ENCODE data around the gene OSBPL1A.

Gene OSBPL1A

DNA sequence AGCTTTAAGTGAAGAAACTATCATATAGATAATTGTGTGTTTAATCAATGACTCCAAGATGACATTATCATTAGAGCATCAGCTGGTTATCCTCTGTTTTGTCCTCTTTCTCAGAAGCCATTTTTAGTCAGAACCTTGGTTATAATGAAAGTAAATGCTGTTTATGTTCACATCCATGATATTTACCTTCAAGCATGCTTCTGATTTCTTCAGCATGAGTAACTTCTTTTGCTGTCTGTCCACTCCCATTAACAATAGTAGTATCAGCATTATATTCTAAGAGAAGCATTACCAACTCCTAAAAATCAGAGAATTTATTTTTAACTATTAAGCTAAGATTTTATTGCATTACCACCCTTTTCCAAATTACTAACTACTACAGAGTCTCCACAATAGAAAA lies 56.3 kb downstream of the OSBPL1A start:
- DNase-seq (ENCODE audit: low read depth in 2 of 2), result no peak

DNA sequence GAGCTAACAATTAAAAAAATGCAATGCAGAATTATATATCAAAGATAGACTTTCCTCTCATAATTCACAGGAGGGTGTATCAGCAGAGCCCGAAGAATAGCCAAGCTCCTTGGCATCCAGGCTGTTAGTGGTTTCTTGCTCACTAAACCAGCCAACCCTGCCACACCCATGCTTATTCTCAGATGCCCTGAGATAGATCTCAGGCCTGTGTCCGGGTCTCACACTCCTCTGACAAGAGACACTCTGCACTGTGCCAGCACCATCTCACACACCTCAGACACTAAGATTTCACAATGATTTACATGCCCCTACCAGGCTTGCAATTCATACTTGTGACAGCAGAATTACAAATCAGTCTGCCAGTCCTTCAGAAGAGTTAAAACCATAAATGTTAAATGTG lies 64.5 kb downstream of the OSBPL1A start:
- no peak for DNase-seq (ENCODE audit: low read depth in 2 of 2)

- no peak for DNase-seq (ENCODE audit: low read depth in 2 of 2)
These were observed 71.4 kb downstream of the OSBPL1A start for GRCh38 chr18:24326211-24326610.

DNA sequence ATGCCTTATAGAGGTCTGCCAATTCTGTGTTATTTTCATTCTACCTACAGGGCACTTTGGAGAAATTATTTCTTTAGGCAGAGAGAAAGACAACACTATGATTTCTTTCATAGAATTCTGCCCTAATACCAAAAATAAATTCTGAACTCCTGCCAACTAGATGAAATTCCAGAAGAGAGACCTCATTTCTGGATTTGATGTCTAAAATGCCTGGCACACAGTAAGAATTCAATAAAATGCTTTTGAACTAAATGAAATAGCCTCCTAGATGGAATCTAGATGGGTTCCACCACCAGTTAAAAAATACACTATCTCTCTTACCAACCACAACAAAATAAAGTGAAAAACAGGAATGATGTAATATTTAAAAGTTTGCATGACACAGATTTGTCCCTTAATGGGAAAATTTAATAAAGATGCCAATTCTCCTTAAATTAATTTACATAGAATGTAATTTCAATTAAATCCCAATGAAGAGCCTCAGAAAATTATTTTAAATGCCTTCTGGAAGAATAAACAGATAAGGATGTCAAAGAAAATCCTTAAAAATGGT lies 75.0 kb downstream of the OSBPL1A start:
- DNase-seq (ENCODE audit: low read depth in 2 of 2), result no peak

DNA sequence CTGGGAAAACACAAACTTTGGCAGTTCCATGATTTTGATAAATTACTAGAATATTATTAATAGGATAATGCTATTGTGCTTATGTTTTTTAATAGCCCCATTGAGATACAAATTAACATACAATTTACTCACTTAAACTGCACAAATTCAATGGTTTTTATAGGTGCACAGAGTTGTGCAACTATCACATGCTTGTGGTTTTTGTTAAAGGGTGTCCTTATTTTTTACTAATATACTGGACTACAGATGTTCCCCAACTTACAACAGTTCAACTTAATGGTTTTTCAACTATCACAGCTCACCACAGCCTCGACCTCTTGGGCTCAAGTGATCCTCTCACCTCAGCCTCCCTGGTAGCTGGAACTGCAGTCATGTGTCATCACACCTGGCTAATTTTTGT lies 76.6 kb downstream of the OSBPL1A start:
- DNase-seq (ENCODE audit: low read depth in 2 of 2), result no peak

GRCh38 chr18:24319757-24320156 lies 77.9 kb downstream of the OSBPL1A start:
- DNase-seq (ENCODE audit: low read depth in 2 of 2), result no peak

GRCh38 chr18:24317370-24317769 lies 80.3 kb downstream of the OSBPL1A start:
- no peak for DNase-seq (ENCODE audit: low read depth in 2 of 2)

GRCh38 chr18:24315170-24315569 lies 82.5 kb downstream of the OSBPL1A start:
- no peak for DNase-seq (ENCODE audit: low read depth in 2 of 2)

DNA sequence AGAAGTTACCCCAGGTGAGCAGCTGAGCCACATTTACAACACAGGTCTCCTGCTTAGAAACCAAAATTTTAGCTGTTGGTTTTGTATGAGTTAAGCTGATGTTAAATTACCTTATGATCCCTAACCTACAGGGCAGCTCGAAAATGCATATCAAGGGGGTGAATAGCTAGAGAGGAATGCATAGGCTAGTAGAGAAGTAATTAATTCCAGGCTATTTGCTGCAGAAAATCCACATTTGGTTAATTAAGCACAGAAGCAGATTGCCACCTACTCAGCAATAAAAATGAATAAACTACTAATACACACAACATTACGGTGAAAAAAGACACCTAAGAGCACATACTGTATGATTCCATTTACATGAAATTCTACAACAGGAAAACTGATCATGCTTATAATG lies 91.4 kb downstream of the OSBPL1A start:
- no peak for DNase-seq (ENCODE audit: low read depth in 2 of 2)

- no peak for DNase-seq (ENCODE audit: low read depth in 2 of 2)
These were observed 96.9 kb downstream of the OSBPL1A start for GRCh38 chr18:24300703-24301102.

DNA sequence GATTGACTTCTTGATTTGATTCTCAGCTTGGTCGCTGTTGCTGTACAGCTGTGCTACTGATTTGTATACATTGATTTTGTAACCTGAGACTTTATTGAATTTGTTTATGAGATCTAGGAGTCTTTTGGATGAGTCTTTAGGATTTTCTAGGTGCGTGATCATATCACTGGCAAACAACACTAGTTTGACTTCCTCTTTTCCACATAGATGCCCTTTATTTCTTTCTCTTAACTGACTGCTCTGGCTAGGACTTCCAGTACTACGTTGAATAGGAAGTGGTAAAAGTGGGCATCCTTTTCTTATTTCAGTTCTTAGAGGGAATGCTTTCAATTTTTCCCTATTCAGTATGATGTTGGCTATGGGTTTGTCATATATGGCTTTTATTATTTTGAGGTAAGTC lies 101.3 kb downstream of the OSBPL1A start:
- no peak for DNase-seq (ENCODE audit: low read depth in 2 of 2)

GRCh38 chr18:24293254-24293653 lies 104.4 kb downstream of the OSBPL1A start:
- no peak for DNase-seq (ENCODE audit: low read depth in 2 of 2)

- no peak for DNase-seq (ENCODE audit: low read depth in 2 of 2)
These were observed 119.0 kb downstream of the OSBPL1A start for GRCh38 chr18:24278591-24278990.

- no peak for DNase-seq (ENCODE audit: low read depth in 2 of 2)
These were observed 120.0 kb downstream of the OSBPL1A start for GRCh38 chr18:24277516-24278195.

- DNase-seq (ENCODE audit: low read depth in 2 of 2), result no peak
These were observed 120.6 kb downstream of the OSBPL1A start for GRCh38 chr18:24276994-24277393.

GRCh38 chr18:24274837-24275236 lies 122.8 kb downstream of the OSBPL1A start:
- no peak for DNase-seq (ENCODE audit: low read depth in 2 of 2)

DNA sequence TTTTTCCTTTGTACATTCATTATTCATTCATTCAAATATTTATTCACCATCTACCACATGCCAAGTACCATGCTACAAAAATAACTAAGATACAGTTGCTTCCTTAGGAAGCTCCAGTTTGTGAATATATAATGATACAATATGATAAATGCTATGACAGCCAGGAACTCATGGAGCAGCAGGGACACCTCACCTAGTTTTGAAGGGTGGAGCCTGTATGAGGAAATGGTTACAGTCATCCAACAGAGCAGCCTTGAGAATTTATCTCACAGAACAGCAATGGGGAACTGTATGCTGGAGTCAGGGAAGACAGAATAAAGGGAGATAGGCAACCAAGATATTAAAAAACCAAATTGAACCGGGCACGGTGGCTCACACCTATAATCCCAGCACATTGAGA lies 124.0 kb downstream of the OSBPL1A start:
- DNase-seq (ENCODE audit: low read depth in 2 of 2), result no peak

DNA sequence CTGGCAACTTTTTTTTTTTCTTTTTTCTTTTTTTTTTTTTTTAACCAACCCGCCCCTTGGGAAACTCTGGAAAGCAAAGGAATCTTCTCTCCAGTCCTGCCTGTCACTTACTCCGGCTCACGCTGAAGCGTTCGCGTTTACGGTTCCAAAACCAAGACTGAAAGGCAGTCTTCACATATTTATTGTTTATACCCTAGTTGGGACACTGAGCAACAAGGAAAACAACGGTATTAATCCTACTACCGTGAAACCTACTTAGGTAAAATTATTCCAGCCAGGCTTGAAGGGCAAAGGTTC lies 125.4 kb downstream of the OSBPL1A start:
- DNase-seq (ENCODE audit: low read depth in 2 of 2), result no peak

DNA sequence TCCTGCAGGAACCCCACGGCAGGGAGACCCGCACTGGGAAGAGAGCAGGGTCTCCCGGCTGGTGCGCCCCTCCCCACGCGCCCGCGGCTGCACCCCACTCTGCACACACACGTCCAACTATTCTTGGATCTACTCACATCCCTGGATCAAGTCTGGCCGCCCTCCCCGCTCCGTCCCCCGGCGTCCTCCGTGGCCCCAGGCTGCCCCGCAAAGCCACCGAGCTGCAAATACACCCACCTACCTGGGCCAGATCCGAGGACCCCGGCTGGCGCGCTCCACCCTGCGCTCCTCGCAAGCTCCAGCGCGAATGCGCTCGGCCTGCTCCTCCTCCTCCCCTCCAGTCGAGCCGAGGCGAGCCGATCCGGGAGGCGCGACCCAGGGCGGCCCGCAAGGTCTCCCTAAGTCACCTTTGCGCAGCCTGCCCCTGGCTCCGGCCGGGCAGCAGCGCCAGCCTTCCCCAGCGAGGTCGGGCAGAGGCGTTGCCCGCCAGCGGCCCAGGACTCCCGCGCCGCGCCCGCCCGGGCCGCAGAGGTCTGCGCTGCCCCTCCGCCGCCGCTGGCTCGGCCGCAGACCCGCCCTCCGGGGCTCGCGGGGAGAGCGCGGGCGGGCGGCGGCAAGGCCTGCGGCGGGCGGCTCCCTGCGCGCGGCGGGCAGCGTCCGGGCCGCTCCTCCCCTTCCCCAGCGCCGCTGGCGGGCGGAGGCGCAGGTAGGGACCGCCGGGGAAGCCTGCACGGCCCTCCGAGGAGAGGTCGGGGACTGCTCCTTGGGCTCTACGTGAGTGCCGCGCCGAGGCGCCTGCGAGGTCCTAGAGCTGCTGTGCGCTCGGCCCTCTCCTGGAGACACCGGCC lies 126.0 kb downstream of the OSBPL1A start:
- peak in 1 of 2 donors; percentile 7 for DNase-seq (ENCODE audit: low read depth in 2 of 2)

GRCh38 chr18:24270937-24271380 lies 126.7 kb downstream of the OSBPL1A start:
- no peak for DNase-seq (ENCODE audit: low read depth in 2 of 2)

DNA sequence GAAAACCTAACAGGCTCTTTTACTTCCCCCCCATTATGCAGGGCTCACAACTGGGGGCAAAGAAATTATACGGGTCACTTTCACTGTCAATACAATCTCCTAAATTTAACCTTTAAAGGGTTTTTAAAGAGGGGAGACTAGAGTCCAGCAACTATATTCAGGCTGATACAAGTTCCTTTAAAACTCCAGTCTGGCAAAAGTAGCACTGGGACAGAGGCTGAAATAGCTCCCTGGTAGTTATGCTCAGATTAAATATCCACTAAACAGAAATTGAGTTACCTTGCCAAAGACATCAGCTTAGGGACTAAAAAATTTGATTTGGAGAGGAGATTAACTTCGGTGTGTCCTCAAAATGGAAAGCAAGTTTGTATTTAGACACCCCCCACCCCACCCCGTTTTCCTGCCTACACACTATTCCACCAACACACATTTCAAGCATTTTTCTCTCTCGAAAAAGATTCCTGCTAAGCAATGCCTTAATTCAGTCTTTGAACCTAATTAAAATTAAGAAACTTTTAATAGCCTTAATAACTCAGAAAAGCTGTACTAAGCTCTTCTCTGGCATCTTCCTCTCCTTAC lies 127.2 kb downstream of the OSBPL1A start:
- no peak for DNase-seq (ENCODE audit: low read depth in 2 of 2)

GRCh38 chr18:24268784-24269550 lies 128.7 kb downstream of the OSBPL1A start:
- no peak for DNase-seq (ENCODE audit: low read depth in 2 of 2)

All from stimulated activated CD4-positive, alpha-beta T cell treated with anti-CD3 and anti-CD28 coated beads, Interleukin-1b, Interleukin-23, amount 100 ng/mL, for 4 hours (primary cell).